Right ventricle myocardium inferior (tissue), 1 donor: ENCODE results near the gene TENM4. TPM values are rescaled to one million over a fixed set of nuclear protein-coding genes. Genes with fewer than 3 reads are reported as not detected.

ENCODE experiments used
- ATAC-seq: fragments of 200-7000 bp; cut with Tn5 transposase; one replicate; pipeline ENCODE4 v1.9.1; 2020; ENCODE audit warnings: mild to moderate bottlenecking, moderate library complexity
- DNase-seq: peaks from one replicate; pipeline ENCODE4 v3.0.0; 2021; ENCODE audit errors: missing footprints
- intact Hi-C: fragments of 100-400 bp; cut with DNase I; formaldehyde crosslinking; loops from one replicate; pipeline ENCODE4 v1.11.0; 2022
- total RNA-seq: library from RNA; stranded (reverse); fragmentation: NEBNext Ultra II Directional; extraction: Animal tissue kit (Norgen Biotek cat#: 25700); gene quantifications from one replicate; pipeline ENCODE4 v1.2.1, GENCODE V29; 2021
- donor health status: DM: no; HTN: yes; CAD: no; lungs with severe emphysema.

Gene TENM4
- total RNA-seq, 1 donor from 2014 or later: 0.35 TPM

GRCh38 chr11:78935398-78936068 lies 505.3 kb downstream of the TENM4 start:
- no peak for DNase-seq
- intact Hi-C loops: no loop called here
- no peak for ATAC-seq

DNA sequence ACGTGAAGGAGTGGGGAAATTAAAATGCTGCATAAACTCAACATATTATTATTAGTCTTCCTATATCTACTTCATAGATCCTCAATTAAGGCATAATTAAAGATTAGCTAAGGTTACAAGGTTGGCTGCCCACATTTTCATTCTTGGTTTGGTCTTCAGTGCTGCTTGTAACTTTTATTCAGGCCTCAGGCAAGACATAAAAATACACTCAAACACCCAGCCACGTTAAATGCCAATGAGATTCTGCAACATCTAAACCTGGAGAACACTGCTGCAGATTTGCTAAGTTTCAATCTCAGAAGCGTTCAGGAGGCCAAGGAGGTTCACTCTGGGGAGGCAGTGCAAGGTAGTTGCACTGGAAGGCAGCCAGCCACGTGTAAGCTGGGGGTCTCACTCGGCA lies 507.5 kb downstream of the TENM4 start:
- no peak for DNase-seq
- intact Hi-C loops: no loop called here

GRCh38 chr11:78932757-78933156 lies 508.1 kb downstream of the TENM4 start:
- intact Hi-C loops: no loop called here
- DNase-seq (no peak), ATAC-seq (no peak)

More for the DNA sequence above, 507.5 kb downstream of the TENM4 start:
- no peak for ATAC-seq

GRCh38 chr11:78931891-78932290 lies 508.9 kb downstream of the TENM4 start:
- intact Hi-C loops: no loop called here
- ATAC-seq (no peak), DNase-seq (no peak)

- ATAC-seq (no peak), DNase-seq (no peak)
- intact Hi-C loops: no loop called here
These were observed 509.9 kb downstream of the TENM4 start for GRCh38 chr11:78930810-78931523.

GRCh38 chr11:78929906-78930220 lies 511.0 kb downstream of the TENM4 start:
- intact Hi-C loops: no loop called here
- DNase-seq: no peak
- no peak for ATAC-seq

- intact Hi-C loops: no loop called here
- ATAC-seq (no peak), DNase-seq (no peak)
These were observed 511.5 kb downstream of the TENM4 start for GRCh38 chr11:78929207-78929905.

GRCh38 chr11:78927511-78927910 lies 513.3 kb downstream of the TENM4 start:
- DNase-seq (no peak), ATAC-seq (no peak)
- intact Hi-C loops: no loop called here

DNA sequence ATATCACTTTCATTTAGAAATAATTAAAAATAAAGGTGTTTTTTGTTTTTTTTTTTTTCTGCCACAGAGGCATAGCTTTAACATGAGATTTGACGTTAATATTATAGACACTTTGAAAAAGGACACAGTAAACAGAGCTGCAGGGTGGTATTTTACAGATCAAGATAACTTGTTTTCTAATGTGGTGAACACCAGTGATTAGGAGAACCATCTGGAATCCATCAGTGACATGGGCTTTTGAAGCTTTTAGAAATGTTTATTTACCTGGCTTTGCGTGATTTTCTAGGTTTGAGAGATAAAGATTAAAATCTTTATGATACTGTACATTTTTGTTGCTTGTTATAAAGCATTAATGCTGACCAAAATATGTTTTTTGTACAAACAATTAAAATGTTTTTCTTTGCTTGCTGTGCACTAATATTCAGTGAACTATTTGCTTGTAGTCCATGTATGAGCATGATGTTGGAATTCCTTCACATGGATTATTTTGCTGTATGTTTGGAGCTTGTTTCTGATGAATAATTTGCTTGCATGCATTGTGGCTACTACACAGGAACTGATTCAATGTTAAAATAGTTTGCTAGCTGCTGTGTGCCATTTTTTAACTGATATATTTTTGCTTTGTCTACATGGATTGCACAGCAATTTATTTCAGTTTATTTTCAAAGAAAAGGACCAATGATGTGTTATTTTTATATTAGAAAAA lies 514.0 kb downstream of the TENM4 start:
- no peak for ATAC-seq
- intact Hi-C loops: no loop called here

GRCh38 chr11:78925387-78925786 lies 515.4 kb downstream of the TENM4 start:
- DNase-seq (no peak), ATAC-seq (no peak)
- intact Hi-C loops: no loop called here

More for the DNA sequence above, 514.0 kb downstream of the TENM4 start:
- DNase-seq: no peak

- no peak for ATAC-seq
- intact Hi-C loops: no loop called here
- no peak for DNase-seq
These were observed 517.8 kb downstream of the TENM4 start for GRCh38 chr11:78922859-78923625.

- intact Hi-C loops: no loop called here
- DNase-seq (no peak), ATAC-seq (no peak)
These were observed 519.3 kb downstream of the TENM4 start for GRCh38 chr11:78921509-78921908.

DNA sequence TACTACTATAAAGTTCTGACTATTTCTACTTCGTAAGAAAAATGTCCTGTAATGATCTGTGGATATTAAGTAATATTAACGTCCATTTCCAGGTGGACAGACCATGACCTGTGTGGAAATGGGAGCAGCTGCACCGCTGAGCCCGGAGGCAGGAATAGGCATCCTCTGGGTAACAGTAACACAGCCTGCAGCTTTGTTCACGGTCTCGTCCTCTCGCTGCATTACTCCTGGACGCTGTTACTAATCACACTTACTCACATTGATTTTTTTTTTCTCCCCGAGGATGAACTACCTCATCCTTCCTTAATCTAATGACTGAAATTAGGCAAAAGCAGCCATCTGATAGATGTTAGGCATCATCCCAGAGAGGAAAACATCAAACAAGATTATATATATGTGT lies 520.5 kb downstream of the TENM4 start:
- DNase-seq (no peak), ATAC-seq (no peak)
- intact Hi-C loops: no loop called here

DNA sequence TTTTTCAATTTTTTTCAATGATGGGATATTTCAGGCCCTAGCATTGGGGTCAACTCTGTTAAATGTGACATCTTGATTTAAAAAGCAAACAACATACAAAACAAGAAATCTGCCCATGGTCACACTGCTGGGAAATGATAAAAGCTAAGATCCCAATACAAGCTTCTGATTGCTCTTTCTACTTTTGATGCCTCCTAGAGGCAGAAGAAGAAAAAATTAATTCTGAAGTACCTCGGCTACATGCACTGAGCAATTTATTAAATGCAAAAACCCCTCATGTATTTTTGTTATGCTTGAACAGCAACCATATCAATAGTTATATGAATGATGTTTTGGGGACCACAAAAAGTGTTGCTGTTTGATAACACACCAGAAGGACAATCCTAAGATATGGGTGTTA lies 524.1 kb downstream of the TENM4 start:
- DNase-seq (no peak), ATAC-seq (no peak)
- intact Hi-C loops: no loop called here

GRCh38 chr11:78914503-78914902 lies 526.3 kb downstream of the TENM4 start:
- intact Hi-C loops: no loop called here
- no peak for ATAC-seq
- DNase-seq: no peak

GRCh38 chr11:78912778-78913177 lies 528.1 kb downstream of the TENM4 start:
- DNase-seq: no peak
- no peak for ATAC-seq
- intact Hi-C loops: no loop called here

DNA sequence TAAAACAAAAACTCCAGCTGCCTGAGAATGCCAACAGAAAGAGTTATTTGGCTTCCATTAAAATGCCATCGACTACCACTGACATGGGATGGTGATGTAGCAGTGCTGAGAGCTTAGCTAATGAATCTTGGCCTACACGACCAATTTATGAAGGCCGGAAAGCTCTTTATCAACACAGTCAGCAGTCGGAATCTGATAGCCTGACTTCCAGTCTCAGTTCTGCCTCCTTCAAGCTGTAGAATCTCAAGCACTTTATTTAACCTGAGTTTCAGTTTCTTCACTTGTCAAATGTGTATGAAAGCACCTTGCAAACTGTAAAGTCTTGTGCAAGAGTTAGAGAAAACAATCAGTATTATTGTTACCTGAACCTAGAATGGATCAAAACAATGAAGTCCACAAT lies 530.5 kb downstream of the TENM4 start:
- ATAC-seq (no peak), DNase-seq (no peak)
- intact Hi-C loops: no loop called here

GRCh38 chr11:78909386-78909785 lies 531.4 kb downstream of the TENM4 start:
- intact Hi-C loops: no loop called here
- ATAC-seq (no peak), DNase-seq (no peak)

DNA sequence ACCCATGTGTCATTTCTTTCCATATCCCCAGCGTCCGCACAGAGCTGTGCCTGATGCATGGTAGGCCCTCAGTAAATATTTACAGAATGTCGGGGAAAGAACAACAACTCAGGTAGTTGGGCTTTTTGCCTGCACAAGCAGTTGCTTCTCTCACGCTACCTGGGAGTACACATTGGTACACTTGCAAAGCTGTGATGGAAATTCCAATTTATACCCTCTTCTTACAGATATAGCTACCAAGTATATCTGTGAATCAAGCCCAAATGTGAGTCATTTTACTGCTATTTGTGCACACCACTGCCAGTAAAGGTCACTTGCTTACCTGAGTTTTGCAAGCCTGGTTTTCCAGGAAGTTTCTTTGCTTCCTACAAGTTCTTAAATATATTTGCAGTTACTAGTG lies 533.2 kb downstream of the TENM4 start:
- ATAC-seq (no peak), DNase-seq (no peak)
- intact Hi-C loops: no loop called here
